Raji (cell line): Measurements from ENCODE around the gene CALCOCO1.

Experiments
- POLR2A ChIP-seq: IDR thresholded peaks from 2 replicates; pipeline ENCODE4 v1.6.1; 2011; ENCODE audit warnings: low read depth, low read length, control low read depth; ENCODE audit not compliant: insufficient read depth

Gene CALCOCO1

GRCh38 chr12:53728206-53728605, 954 bp upstream of the CALCOCO1 start:
- no peak for TF ChIP-seq POLR2A

- no peak for TF ChIP-seq POLR2A
These were observed 324 bp downstream of the CALCOCO1 start for GRCh38 chr12:53726946-53727309.

- TF ChIP-seq POLR2A, result no peak
These were observed 911 bp downstream of the CALCOCO1 start for GRCh38 chr12:53726341-53726740.

GRCh38 chr12:53725824-53726223, 1.4 kb downstream of the CALCOCO1 start:
- no peak for TF ChIP-seq POLR2A

- no peak for TF ChIP-seq POLR2A
These were observed 4.7 kb downstream of the CALCOCO1 start for GRCh38 chr12:53722450-53723041.

GRCh38 chr12:53720946-53721345, 6.3 kb downstream of the CALCOCO1 start:
- TF ChIP-seq POLR2A, result no peak

DNA sequence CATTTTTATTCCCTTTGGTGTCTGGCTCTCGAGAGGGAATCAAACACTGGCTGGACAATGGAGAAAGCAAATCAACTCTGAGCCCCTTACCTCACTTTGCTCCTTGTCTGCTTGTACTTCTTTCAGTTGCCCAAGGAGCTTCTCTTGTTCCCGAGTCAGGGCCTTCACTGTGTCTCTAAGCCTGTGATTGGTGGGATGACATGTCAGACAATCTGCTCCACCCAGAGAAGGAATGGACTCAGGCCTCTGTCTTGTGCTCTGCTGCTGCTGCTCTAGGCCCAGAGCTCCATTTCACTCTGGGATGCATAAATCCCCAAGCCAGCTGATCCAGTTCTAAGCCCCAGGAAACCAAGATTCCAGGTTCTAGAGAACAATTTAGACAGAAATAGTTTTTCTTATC, 7.6 kb downstream of the CALCOCO1 start:
- TF ChIP-seq POLR2A, result no peak

GRCh38 chr12:53717319-53717718, 9.9 kb downstream of the CALCOCO1 start:
- TF ChIP-seq POLR2A, result no peak

GRCh38 chr12:53714004-53714403, 13.2 kb downstream of the CALCOCO1 start:
- no peak for TF ChIP-seq POLR2A

DNA sequence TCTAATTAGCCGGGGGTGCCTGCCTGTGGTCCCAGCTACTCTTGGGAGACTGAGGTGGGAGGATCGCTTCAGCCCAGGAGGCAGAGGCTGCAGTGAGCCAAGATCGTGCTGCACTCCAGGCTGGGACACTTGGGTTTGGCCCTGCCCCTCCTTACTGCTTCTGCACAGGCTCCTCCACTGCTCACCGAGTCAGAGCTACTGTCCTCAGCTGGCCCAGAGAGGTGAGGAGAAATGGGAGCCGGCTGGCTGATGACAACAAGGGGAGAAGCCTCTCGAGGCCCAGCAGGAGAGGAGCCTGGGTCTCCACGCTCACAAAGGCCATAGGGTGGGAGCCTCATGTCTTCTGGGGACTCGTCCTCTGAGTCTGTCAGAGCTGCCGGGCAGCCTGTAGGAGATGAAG, 13.7 kb downstream of the CALCOCO1 start:
- TF ChIP-seq POLR2A, result no peak

- TF ChIP-seq POLR2A, result no peak
These were observed 15.1 kb downstream of the CALCOCO1 start for GRCh38 chr12:53712059-53712643.

GRCh38 chr12:53710091-53710490, 17.2 kb downstream of the CALCOCO1 start:
- no peak for TF ChIP-seq POLR2A

DNA sequence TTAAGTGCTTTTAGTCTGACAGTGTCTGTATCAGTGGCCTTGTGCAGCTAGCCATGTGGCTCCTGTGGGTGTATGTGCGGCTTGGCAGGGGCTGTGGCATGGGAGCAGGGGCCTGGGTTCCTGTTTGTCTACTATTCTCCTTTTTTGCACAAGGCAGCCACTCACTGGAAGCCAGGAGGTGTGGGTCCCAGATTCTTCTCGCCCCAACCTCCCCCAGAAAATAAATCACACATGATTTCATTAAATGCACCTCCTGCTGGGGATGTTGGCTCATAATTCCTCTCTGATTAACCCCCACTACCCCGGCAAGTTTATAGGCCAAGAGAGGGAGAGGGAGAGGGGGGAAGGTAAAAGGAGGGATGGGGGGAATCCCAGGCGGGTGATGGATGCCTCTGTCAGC, 17.6 kb downstream of the CALCOCO1 start:
- no peak for TF ChIP-seq POLR2A

- no peak for TF ChIP-seq POLR2A
These were observed 21.2 kb downstream of the CALCOCO1 start for GRCh38 chr12:53706080-53706479.

DNA sequence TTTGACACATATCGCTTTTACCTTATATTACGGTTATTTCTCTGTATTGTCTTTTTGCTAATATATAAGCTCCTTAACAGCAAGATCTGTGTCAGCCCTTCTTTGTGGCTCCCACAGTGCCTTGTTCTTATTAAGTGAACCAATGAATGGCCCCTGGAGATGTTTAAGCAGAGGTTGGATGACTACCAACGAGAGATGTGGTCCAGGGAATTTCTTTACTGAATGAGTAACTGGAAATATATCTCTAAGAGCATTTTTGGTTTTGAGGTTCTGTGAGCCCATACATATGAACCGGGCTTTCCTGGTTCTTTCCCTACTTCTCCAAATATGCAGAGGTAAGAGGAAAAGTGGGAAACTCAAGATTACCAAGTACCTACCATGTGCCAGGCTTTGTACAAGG, 23.5 kb downstream of the CALCOCO1 start:
- no peak for TF ChIP-seq POLR2A

DNA sequence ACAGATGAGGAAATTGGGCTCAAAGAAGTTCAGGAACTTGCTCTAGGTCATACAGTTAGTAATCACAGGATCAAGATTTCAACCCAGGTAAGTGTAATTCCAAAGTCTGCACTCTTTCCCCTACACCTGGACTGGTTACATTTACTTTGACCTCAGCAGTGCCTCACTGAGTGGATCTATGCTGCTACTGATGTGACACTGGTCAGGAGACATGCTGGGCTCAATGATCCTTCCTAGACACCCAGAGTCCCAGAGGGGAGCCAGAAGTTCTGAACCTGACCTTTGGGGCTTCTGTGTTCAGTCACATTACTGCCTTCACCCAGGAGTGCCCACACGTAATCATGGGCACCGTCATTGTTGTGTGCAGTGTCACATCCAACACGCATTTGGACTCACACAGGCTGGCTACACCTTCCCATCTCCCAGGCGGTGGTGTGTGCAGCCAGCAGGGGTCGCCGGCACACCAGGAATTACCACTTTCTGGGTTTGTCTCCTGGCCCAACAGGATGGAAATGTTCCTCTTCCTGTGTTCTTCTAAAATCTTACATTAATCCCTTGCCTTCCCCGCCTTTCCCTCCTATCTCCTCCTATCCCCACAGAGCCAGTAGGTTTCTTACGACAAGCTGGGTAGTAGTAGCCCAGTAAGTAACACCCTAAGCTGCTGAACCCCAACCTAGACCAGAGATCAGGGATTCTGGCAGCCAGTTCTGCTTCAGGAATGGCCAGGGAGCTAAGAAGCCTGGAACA, 25.6 kb downstream of the CALCOCO1 start:
- TF ChIP-seq POLR2A, result no peak
